GM12878 (cell line): ENCODE results near the gene PPIL3. TPM values are rescaled to one million over a fixed set of nuclear protein-coding genes. Genes with fewer than 3 reads are reported as not detected.

ENCODE experiments used
- CBX3 ChIP-seq: fragments of 200-600 bp; sonication (generic); IDR thresholded peaks from 2 replicates; pipeline ENCODE4 v1.6.1; 2016; ENCODE audit warnings: low read depth, borderline replicate concordance
- DPF2 ChIP-seq: fragments of 450-650 bp; IDR thresholded peaks from 2 replicates; pipeline ENCODE4 v1.6.1; 2017; ENCODE audit warnings: mild to moderate bottlenecking
- HDGF ChIP-seq: fragments of 450-650 bp; IDR thresholded peaks from 2 replicates; pipeline ENCODE4 v1.6.1; 2016; ENCODE audit warnings: antibody characterized with exemption
- LARP7 ChIP-seq: fragments of 450-650 bp; IDR thresholded peaks from 2 replicates; pipeline ENCODE4 v1.6.1; 2017; ENCODE audit warnings: mild to moderate bottlenecking
- MEF2B ChIP-seq: fragments of 450-650 bp; IDR thresholded peaks from 2 replicates; pipeline ENCODE4 v1.6.1; 2018; ENCODE audit warnings: mild to moderate bottlenecking, moderate library complexity; ENCODE audit not compliant: partially characterized antibody, poor library complexity, severe bottlenecking
- MTA2 ChIP-seq: fragments of 450-650 bp; IDR thresholded peaks from 2 replicates; pipeline ENCODE4 v1.6.1; 2016; ENCODE audit warnings: low read depth, mild to moderate bottlenecking, moderate library complexity
- STAT1 ChIP-seq: fragments of 450-650 bp; conservative IDR thresholded peaks from 2 replicates; pipeline ENCODE4 v1.6.1; 2014; ENCODE audit warnings: antibody characterized with exemption, mild to moderate bottlenecking
- TARDBP ChIP-seq: IDR thresholded peaks from 2 replicates; pipeline ENCODE4 v1.6.1; 2016; ENCODE audit warnings: borderline replicate concordance
- TCF3 ChIP-seq: IDR thresholded peaks from 2 replicates; pipeline ENCODE4 v1.6.1; 2012; ENCODE audit warnings: low read depth, mild to moderate bottlenecking, low read length, borderline replicate concordance; ENCODE audit not compliant: insufficient read depth
- YY1 ChIP-seq: IDR thresholded peaks from 2 replicates; pipeline ENCODE4 v1.6.1; 2011; ENCODE audit warnings: low read depth, mild to moderate bottlenecking, low read length
- ZSCAN29 ChIP-seq: fragments of 450-650 bp; IDR thresholded peaks from 2 replicates; pipeline ENCODE4 v1.6.1; 2017; ENCODE audit warnings: mild to moderate bottlenecking, moderate library complexity
- polyA plus RNA-seq, 11 experiments: library from polyadenylated mRNA; depleted of rRNA in 4 of 11; unstranded in 6 of 11; stranded (reverse) in 5 of 11; fragments of >200 nt; fragmentation: Nextera tagmentation in 4 of 11; fragmentation: Illumina TruSeq in 1 of 11; extraction: Ambion mirVana in 4 of 11; extraction: Trizol in 1 of 11; gene quantifications; 1 replicate in 1 of 11; 2 replicates in 10 of 11; pipeline versions ENCODE4 v1.2.1 to v1.2.3, GENCODE V29; 2011 to 2016; ENCODE audit warnings: inconsistent platforms in 2 of 11, missing spikeins in 2 of 11, low read depth in 1 of 11
- total RNA-seq, 4 experiments: library from RNA; depleted of rRNA in 3 of 4; stranded (reverse); fragments of >200 nt in 3 of 4; fragmentation: Illumina TruSeq in 1 of 4; extraction: Trizol in 1 of 4; gene quantifications; 2 replicates each; pipeline versions ENCODE4 v1.2.1 to v1.2.3, GENCODE V29; 2013 to 2021
- TF ChIP-seq, protein P1 (sequence below): IDR thresholded peaks from 2 replicates; pipeline ENCODE4 v1.6.1; 2012; ENCODE audit warnings: low read length, inconsistent platforms
- TF ChIP-seq, protein P2 (sequence below): fragments of 450-650 bp; IDR thresholded peaks from 2 replicates; pipeline ENCODE4 v1.6.1; 2017; ENCODE audit warnings: low read depth, mild to moderate bottlenecking, moderate library complexity
- TF ChIP-seq, protein P3 (sequence below): IDR thresholded peaks from 2 replicates; pipeline ENCODE4 v1.6.1; 2012; ENCODE audit warnings: low read depth, low read length, improper control_type of control experiment
- TF ChIP-seq, protein P4 (sequence below): IDR thresholded peaks from 2 replicates; pipeline ENCODE4 v1.6.1; 2011; ENCODE audit warnings: low read depth, mild to moderate bottlenecking, low read length, moderate library complexity, borderline replicate concordance; ENCODE audit errors: extremely low read depth
- TF ChIP-seq, protein P5 (sequence below): fragments of 450-650 bp; IDR thresholded peaks from 2 replicates; pipeline ENCODE4 v1.6.1; 2018; ENCODE audit warnings: mild to moderate bottlenecking, low read depth, moderate library complexity; ENCODE audit not compliant: partially characterized antibody
- TF ChIP-seq, protein P6 (sequence below): fragments of 450-650 bp; formaldehyde crosslinking; IDR thresholded peaks from 2 replicates; pipeline ENCODE4 v1.4.0; 2020; ENCODE audit warnings: mild to moderate bottlenecking, moderate library complexity

Gene PPIL3
- total and polyA plus RNA-seq, 10 of the 15 experiments (the other 5 are each of a cell fraction or from before 2014, with no cell fraction given) = 33.8 to 176 (median 59.1) TPM

DNA sequence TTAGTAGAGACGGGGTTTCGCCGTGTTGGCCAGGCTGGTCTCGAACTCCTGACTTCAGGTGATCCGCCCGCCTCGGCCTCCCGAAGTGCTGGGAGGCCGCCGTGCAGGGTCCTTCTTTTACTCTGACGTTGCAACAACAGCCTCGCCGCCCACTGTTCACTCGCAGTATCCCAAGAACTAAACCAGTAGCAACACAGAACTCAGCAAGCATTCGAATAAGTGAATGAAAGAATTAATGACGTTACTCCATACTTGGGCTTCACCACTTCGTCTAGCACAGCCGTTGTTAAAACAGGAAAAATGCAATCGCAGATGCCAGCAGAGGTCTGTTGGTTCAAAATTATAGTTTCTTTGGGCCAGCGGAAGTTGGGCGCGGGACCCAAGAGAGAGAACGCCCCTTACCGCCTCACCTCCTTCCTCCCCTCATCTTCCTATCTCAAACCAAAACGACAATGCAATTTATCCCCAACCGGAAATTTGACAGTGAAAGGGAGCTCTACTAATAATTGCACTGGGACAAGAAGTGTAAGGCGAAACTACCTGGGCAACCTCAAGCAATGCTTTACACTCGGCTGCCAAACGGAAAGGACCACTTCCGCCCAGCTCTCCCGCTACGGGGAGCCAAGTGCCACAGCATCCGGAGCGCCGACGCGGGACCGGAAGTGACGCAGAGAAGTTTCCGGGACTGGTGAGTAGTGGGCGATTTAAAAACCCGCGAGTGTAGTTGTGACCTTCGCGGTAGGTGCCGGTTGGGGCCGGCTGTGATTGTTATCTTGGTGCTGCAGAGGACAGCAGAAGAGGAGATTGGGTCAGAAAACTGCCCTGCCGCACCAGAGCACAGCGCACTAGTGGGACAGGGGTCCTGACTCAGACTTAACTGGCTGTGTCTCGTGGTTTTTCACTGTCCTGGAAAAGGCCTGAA is at the start of gene PPIL3, which contains the start of gene NIF3L1 (continued):
- TF ChIP-seq, protein P1, sequence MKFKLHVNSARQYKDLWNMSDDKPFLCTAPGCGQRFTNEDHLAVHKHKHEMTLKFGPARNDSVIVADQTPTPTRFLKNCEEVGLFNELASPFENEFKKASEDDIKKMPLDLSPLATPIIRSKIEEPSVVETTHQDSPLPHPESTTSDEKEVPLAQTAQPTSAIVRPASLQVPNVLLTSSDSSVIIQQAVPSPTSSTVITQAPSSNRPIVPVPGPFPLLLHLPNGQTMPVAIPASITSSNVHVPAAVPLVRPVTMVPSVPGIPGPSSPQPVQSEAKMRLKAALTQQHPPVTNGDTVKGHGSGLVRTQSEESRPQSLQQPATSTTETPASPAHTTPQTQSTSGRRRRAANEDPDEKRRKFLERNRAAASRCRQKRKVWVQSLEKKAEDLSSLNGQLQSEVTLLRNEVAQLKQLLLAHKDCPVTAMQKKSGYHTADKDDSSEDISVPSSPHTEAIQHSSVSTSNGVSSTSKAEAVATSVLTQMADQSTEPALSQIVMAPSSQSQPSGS = peak; percentile 77
- TF ChIP-seq TCF3 = peak; percentile 90
- TF ChIP-seq, protein P2, sequence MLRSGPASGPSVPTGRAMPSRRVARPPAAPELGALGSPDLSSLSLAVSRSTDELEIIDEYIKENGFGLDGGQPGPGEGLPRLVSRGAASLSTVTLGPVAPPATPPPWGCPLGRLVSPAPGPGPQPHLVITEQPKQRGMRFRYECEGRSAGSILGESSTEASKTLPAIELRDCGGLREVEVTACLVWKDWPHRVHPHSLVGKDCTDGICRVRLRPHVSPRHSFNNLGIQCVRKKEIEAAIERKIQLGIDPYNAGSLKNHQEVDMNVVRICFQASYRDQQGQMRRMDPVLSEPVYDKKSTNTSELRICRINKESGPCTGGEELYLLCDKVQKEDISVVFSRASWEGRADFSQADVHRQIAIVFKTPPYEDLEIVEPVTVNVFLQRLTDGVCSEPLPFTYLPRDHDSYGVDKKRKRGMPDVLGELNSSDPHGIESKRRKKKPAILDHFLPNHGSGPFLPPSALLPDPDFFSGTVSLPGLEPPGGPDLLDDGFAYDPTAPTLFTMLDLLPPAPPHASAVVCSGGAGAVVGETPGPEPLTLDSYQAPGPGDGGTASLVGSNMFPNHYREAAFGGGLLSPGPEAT = peak; percentile 97
- TF ChIP-seq LARP7 = peak; percentile 44
- TF ChIP-seq HDGF = no peak
- TF ChIP-seq TARDBP = peak; percentile 57; the same call in 1 of the 2 replicates
- TF ChIP-seq MTA2 = peak; percentile 47; the same call in 1 of the 2 replicates
- TF ChIP-seq, protein P3, sequence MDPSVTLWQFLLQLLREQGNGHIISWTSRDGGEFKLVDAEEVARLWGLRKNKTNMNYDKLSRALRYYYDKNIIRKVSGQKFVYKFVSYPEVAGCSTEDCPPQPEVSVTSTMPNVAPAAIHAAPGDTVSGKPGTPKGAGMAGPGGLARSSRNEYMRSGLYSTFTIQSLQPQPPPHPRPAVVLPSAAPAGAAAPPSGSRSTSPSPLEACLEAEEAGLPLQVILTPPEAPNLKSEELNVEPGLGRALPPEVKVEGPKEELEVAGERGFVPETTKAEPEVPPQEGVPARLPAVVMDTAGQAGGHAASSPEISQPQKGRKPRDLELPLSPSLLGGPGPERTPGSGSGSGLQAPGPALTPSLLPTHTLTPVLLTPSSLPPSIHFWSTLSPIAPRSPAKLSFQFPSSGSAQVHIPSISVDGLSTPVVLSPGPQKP = peak; percentile 96
- TF ChIP-seq, protein P4, sequence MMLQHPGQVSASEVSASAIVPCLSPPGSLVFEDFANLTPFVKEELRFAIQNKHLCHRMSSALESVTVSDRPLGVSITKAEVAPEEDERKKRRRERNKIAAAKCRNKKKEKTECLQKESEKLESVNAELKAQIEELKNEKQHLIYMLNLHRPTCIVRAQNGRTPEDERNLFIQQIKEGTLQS = no peak
- no peak; the same call in 1 of the 2 replicates for TF ChIP-seq DPF2
- 0 out of 2 replicates have a peak, but pooled peaks have one; percentile 52 for TF ChIP-seq STAT1
- TF ChIP-seq, protein P5, sequence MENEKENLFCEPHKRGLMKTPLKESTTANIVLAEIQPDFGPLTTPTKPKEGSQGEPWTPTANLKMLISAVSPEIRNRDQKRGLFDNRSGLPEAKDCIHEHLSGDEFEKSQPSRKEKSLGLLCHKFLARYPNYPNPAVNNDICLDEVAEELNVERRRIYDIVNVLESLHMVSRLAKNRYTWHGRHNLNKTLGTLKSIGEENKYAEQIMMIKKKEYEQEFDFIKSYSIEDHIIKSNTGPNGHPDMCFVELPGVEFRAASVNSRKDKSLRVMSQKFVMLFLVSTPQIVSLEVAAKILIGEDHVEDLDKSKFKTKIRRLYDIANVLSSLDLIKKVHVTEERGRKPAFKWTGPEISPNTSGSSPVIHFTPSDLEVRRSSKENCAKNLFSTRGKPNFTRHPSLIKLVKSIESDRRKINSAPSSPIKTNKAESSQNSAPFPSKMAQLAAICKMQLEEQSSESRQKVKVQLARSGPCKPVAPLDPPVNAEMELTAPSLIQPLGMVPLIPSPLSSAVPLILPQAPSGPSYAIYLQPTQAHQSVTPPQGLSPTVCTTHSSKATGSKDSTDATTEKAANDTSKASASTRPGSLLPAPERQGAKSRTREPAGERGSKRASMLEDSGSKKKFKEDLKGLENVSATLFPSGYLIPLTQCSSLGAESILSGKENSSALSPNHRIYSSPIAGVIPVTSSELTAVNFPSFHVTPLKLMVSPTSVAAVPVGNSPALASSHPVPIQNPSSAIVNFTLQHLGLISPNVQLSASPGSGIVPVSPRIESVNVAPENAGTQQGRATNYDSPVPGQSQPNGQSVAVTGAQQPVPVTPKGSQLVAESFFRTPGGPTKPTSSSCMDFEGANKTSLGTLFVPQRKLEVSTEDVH = peak; percentile 98
- TF ChIP-seq, protein P6, sequence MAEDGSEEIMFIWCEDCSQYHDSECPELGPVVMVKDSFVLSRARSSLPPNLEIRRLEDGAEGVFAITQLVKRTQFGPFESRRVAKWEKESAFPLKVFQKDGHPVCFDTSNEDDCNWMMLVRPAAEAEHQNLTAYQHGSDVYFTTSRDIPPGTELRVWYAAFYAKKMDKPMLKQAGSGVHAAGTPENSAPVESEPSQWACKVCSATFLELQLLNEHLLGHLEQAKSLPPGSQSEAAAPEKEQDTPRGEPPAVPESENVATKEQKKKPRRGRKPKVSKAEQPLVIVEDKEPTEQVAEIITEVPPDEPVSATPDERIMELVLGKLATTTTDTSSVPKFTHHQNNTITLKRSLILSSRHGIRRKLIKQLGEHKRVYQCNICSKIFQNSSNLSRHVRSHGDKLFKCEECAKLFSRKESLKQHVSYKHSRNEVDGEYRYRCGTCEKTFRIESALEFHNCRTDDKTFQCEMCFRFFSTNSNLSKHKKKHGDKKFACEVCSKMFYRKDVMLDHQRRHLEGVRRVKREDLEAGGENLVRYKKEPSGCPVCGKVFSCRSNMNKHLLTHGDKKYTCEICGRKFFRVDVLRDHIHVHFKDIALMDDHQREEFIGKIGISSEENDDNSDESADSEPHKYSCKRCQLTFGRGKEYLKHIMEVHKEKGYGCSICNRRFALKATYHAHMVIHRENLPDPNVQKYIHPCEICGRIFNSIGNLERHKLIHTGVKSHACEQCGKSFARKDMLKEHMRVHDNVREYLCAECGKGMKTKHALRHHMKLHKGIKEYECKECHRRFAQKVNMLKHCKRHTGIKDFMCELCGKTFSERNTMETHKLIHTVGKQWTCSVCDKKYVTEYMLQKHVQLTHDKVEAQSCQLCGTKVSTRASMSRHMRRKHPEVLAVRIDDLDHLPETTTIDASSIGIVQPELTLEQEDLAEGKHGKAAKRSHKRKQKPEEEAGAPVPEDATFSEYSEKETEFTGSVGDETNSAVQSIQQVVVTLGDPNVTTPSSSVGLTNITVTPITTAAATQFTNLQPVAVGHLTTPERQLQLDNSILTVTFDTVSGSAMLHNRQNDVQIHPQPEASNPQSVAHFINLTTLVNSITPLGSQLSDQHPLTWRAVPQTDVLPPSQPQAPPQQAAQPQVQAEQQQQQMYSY (CRISPR knock-in tag) = no peak
- peak; percentile 35 for TF ChIP-seq MEF2B
- no peak for TF ChIP-seq CBX3
- TF ChIP-seq ZSCAN29 = peak; percentile 78
- TF ChIP-seq YY1 = peak; percentile 76
